ENCODE measurements around the gene OR2M7.

- TF ChIP-seq CTCF (IDR thresholded peaks at IDR 0.05): no peak
- TF ChIP-seq POLR2A (IDR thresholded peaks at IDR 0.05): no peak
These were observed 21.0 kb downstream of the OR2M7 start, which contains the start of gene OR2T12 for GRCh38 chr1:248303324-248303723.
